NCI-H510A (cell line): ENCODE data around the gene MED27.

Experiments used
- DNase-seq: peaks from one replicate; lab custom pipeline; 2025; lab: John Stamatoyannopoulos, UW

Gene MED27, protein sequence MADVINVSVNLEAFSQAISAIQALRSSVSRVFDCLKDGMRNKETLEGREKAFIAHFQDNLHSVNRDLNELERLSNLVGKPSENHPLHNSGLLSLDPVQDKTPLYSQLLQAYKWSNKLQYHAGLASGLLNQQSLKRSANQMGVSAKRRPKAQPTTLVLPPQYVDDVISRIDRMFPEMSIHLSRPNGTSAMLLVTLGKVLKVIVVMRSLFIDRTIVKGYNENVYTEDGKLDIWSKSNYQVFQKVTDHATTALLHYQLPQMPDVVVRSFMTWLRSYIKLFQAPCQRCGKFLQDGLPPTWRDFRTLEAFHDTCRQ

DNA sequence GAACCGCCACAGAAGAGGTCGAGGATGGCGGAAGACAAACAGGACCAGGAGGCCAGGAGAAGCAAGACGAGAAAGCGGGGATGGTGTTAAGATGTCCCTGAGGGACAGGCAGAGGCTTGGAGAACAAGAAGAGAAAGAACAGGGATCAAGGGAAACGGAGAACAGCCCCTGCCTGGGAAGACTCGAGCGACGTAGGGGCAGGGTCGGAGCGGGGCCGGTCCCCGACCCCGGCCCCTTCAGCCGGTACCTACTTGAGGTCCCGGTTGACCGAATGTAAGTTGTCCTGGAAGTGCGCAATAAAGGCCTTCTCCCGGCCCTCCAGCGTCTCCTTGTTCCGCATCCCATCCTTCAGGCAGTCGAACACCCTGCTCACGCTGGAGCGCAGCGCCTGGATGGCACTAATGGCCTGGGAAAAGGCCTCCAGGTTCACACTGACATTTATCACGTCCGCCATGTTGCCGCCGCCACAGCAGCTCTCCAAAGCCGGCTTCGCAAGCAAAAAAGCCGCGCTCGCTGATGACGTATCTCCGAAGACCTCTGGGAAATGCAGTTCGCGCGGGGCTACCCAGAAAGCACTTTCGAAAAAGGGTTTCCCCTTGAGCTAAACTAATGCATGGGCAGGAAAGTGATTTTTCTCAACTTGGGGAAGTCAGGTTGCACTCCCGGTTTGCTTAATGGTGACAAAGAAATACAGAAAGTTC is at the start of gene MED27:
TSS of gene MED27 (minus strand) at position 477 of the 701 bp plus-strand sequence. CDS start at position 454, 23 bp downstream.
- peak; percentile 89 for DNase-seq

DNA sequence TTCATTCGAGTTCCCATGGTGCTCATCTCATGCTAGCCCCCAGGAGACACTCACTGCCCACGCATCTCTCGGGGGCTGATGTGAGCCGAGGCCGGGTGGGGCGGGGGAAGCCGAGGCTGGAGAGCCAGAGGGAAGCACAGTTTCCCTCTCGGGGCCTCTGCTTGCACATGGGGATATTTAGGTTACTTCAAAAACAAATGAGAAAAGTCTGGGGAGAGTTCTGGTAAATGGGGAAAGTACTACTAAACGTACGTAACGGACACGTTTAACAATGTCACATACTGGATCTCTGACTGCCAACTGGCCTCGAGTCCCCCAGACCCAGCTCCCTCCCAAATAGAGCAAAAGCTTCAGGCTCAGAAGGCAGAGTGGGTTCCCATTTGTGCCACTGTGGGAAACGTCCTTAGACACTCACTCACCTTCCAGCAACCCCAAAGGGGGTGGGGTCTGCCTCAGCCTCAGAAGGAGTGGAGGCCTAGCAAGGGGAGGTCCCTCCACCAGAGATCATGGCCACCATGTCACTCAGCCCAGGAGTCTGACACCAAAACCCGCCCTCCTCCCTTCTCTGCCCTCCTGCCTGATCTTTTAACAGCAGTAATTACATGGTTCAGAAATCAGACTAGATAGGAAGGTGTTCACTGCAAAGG is 48.3 kb upstream of the MED27 start:
- DNase-seq, result no peak

DNA sequence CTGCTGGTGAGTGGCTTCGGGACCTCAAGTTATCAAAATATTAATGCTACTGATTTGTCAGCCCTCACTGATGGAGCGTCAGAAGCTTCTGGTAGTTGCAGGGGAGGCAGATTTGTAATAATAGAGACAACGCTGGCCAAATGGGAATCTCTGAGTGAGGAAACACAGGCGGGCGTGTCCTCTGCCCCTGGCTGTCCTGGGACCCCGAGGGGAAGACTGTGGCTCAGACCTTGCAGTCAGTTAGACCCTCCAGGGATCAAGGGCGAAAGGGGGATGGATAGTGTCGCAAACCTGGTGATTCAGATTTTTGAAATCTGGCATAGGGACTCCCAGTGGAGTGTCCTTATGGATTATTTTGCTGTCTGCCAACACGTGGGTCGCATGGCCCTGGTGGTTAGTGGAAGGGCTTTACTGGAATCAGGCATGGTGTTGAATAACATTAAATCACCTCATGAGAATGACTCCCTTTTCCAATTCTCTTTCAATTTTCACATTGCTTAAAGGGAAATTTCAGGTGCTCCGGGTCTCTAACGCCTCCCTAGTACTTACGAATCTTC is 47.1 kb upstream of the MED27 start:
- DNase-seq, result no peak

DNA sequence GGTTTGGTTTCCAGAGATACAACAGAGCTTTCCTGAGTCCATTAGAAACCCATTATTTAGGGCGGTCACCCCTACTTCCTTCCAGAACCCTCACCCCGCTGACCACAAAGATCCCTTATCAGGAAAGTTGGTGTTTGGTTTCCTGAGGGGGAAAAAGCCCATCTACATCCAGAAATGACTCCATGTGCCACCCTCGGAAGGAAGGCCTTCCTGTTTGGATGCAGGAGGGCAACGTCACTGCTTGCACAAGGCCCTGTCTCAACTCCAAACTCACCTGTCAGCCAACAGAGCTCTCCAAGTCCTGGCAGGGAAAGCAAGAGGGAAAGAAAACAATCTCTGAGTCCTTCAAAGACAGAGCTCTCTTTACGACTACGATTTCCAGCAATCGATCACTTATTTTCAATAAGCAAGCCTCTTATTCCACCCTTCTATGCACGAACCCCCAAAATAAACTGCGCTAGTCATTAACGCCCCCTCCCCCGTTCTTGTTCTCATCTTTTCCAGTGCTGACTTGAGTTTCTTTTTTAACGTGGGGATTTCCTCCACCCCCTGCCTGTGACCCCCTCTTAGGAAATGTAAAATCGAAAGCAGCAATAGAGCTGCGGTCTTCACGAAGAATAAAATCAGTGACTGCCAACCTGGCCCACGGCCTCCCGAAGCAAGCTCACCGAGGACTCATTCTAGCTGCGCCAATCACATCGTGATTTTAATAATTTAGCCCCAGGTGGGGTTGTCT is 46.4 kb upstream of the MED27 start:
- DNase-seq, result peak; percentile 51

DNA sequence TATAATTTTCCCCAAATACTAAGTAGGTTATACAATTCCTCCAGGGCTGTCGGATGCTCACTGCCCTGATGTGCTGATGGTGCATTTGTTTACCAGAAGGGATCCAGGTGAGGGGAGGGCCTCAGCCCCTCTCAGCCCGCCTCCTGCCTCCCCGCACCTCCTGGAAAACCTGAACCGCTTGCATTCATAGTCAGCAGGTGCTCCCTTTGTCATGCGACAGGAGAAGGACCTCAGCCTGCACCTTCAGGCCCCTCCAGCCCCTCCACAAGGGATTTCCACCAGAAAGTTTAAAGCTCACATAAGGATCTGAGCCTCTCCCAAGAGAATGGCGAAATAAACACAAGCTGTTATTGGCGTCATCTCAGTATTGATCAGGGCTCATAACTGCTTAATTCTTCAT is 45.7 kb upstream of the MED27 start:
- no peak for DNase-seq

DNA sequence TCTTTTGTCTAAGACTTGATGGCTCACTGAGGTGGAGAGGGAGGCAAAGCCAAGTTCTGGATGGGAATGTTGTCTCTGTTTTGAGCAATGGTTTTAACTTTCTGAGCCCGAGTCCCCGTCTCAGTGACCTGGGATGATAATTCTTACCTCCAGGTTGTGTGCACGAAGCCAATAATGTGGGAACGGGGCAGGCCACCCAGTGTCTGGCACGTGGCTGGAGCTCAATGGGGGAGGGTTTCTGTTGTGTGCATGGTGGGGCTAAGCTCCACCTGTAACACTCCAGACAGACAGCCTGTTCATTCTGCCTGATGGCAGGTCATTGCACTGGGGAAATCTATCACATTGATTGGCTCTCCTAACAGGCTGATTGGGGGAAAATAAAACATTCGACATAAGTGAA is 45.1 kb upstream of the MED27 start:
- DNase-seq, result no peak

DNA sequence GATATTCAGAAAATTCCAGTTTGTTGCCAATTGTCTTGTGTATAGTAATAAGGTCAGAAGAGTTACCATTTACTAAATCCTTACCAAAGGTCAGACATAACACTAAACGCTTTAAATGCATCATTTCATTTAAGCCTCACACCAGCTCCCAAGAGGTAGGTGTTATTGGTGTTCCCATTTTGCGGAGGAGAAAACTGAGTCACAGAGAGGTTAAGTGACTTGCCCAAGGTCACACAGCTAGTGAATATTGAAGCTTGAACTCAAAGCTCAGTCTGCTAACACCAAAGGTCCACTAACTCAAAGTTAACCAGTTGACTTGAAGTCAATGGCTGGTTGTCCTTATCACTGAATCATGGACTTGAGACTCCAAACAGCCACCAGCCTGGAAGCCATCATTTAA is 41.4 kb upstream of the MED27 start:
- DNase-seq, result no peak

DNA sequence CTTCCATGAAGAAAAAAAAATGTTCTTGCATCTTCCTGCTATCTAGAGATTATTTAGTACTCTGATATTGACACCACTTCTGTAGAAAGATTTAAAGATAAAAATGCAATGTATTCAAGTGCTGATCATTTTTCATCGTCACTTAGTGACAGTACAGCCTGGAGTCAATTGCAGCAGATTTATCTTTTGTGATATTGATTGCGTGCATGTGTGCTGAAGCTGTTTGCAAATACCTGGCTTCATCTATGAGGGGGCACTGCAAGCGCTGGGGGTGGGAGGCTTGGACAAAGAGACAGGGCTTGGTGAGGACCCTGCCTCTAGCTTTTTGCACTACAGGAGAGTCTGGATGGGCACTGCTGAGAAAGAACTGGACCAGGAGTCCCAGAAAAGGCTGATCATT is 38.0 kb upstream of the MED27 start:
- no peak for DNase-seq

DNA sequence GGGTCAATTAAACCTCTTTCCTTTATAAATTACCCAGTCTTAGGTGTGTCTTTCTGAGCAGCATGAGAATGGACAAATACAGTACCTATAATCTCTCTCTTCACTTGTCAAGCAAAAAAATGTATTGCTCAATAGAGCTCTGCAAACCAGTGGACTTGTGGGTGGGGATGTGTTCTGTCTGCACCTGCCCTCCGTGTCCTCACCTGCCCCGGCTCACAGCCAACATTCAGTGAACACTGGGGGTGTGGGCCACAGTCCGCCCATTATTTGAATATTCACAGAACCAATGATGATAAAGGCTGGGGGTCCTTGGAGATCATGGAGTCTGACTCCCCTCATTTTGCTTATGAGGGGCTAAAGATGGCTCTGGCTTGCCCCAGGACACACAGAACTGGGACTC is 36.9 kb upstream of the MED27 start:
- no peak for DNase-seq

DNA sequence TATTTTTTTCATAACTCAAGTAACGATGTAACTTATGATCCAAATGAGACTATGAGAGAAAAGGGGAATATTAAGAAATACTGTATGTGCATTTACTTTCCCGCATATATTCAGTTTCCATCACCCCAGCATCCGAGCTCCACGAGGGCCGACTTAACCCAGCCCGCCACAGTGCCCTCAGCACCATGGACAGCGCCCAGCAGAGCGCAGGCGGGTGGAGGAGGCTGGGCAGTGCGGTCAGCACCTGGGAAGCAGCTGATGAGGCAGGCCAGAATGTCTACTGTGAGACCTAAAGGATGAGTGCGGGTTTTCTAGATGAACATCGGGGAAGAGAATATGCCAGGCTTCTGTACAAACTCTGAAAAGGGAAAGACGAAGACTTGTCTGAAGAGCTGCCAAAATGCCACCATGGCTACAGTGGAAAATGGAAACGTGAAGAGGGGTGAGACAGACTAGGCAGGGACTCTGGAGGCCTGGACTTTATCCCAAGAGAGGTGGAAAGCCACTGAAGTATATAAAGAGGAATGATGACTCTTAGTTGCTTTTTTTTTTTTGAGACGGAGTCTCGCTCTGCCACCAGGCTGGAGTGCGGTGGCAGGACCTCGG is 34.5 kb upstream of the MED27 start:
- DNase-seq, result no peak

DNA sequence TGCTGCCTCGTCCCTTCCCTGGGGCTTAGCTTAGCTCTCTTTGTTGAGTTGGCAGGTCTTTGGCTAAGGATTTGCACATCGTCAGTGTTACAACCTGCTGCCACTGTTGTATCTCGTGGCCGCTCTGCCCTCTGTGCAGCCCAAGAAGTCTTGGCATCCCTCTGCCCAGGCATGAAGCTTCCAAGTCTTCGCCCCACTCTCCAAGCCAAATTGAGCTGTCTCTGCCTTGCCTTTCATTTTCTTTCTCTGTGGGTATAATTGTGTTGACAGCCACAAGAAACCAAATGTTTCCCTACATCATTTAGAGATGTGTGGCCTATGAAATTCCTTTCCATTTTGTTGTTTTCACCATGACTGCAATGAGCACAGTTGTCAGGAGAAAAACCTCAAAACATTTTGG is 29.6 kb upstream of the MED27 start:
- DNase-seq, result no peak

DNA sequence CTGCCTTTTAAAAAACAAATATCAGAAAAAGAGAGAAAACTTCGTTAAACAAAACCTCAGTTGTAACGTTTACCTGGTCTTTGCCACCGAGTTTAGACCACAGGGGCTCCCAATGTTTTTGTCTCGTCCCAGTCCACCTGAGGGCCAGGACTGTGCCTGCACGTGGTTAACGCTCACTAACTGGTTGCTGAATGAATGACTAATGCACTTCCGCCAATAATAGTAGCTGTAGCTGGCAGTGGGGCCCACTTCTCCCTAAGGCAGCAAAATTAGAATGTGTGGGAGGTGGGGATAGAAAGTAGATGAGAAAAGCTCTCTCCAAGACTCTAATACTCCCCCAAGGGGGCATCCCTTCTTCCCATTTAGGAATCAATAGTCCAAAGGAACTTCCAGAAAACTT is 29.1 kb upstream of the MED27 start:
- DNase-seq, result no peak

DNA sequence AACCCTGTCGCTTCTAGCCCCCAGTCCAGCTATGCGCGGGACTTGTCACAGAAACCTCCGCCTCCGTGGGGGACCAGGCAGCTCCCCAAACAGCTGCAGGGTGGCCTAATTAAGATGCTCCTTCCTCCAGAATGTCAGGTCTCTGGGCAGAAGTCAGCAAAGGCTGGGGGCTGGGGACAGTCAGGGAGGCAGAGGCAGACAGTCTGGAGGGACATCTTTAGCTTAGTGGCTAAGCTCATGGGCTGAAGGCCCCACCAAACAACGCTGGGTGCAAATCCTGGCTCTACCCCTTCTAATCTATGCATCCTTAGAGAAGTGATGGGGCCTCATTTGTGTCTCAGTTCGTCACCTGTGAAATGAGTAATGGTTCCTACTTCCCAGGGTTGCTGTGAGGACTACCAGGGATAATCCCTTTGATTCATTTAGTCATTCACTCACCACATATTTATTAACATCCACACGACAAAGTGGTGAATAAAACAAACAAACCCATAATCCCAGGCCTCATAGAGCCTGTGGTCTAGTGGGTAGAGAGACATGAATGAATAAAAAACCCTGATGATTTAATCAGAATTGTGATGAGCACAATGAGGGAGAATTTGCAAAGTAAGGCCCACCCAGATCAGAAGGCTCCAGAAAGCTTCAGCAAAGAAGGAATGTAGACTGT is 20.2 kb upstream of the MED27 start:
- DNase-seq, result no peak

DNA sequence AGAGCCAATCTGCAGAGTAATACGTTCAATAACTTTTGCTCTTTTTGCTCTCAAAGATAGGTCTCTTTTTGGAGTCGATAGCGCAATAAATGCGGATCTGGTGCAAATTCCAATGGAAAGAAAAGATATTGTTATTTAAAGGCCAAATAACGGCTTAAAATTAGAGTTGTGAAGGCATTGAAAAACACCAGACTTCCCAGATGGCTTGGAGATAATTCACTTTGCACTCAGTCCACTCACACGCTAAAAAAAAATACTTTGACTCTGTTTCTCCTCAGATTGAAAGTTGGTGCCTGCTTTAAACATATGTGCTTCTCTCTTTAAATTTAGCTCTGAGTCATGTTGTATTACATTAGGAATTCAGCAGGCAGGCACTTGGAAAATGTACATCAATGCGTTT is 19.5 kb upstream of the MED27 start:
- no peak for DNase-seq

DNA sequence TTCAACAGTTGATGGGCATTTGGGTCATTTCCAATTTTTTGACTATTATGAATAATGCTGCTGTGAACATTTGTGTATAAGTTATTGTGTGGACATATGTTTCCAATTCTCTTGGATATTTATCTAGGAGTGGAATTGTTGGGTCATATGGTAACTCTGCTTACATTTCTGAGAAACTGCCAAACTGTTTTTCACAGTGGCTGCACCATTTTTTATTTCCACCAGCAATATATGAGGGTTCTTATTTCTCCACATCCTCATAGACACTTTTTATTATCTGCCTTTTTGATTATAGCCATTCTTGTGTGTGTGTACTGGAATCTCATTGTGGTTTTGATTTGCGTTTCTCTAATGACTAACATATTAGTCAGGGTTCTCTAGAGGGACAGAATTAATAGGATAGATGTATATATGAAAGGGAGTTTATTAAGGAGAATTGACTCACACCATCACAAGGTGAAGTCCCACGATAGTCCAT is 14.7 kb upstream of the MED27 start:
- DNase-seq, result no peak

DNA sequence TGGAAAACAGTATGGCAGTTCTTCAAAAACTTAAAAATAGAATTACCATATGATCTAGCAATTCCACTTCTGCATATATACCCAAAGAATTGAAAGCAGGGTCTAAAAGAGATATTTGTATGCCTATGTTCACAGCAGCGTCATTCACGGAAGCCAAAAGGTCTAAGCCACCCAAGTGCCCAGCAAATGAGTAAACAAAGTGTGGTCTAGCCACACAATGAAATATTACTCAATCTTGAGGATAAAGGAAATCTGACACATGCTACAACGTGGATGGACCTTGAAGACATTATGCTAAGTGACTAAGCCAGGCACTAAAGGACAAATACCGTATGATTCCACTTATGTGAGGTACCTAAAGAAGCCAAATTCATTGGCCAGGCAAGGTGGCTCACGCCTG is 11.1 kb upstream of the MED27 start:
- DNase-seq, result no peak

DNA sequence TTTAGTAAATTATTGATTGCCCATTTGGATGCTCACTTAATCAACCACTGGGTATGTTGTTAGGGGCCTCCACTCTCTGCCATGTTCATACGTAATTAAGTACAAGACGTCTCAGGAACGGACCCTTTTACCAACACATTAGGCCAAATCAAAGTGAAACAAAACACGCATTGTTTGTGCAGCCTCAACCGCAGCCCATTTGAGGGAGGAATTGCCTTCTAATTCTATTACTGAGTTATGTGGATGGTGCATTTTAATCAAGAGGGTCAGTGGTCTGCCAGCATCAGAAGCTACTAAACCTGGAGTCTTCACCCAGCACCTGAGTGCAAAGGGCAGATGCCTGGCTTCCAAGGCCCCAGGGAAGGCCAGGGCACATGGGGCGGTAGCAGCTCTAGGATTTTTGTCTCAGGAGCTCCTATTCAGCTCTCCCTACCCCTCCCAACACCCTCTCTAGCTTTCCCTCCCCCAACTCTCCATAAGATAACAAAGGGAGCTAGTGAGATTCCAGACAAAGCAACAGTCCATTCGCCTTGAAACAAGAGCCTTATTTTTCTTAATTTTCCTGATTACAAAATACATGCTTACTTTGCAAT is 7.9 kb upstream of the MED27 start:
- DNase-seq, result no peak

DNA sequence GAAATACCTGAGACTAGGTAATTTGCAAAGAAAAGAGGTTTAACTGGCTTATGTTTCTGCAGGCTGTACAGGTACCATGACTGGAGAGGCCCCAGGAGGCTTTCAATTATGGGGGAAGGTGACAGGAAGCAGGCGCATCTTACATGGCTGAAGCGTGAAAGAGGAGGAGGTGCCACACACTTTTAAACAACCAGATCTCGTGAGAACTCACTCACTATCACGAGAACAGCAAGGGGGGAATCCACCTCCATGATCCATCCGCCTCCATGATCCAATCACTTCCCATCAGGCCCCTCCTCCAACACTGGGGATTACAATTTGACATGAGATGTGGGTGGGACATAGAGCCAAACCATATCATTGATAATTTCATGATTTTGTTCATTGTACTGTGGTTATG is 2.5 kb upstream of the MED27 start:
- no peak for DNase-seq

DNA sequence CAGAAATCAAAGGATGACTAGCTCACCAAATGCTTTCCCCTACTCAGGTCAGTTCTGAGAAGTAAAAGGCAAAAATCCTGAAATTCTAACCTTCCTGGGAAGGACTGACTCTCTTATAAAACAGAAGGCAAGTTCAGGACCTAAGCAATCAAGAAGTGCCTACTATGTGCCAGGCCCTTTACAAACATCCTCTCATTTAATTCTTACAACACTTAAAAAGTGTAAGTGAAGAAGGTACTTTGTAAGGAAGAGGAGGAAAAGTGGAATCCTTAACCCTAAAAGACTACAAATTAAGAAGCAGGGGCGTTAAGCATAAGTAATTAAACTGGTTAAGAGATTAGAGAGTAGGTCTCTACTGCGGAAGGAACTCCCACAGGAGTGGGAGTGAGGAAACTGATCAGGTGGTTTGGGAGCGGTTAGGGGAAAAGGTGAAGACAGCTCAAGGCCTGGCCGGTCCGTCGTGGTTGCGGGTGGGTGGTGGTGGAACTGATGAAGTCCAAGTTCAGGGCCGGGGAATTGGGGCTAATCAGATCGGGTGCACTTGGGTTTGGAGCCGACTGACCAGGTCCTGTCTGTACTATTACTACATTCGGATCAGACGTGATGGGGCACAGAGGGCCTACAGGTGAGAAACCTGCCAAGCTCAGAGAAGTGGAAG is 839 bp downstream of the MED27 start:
- no peak for DNase-seq
